NCI-H345 treated with DMSO at 0.1 percent for 48 hours (cell line): ENCODE data around the gene GPS1.

ENCODE experiments used
- DNase-seq: peaks from one replicate; lab custom pipeline; 2025; ENCODE audit not compliant: unreplicated experiment; lab: John Stamatoyannopoulos, UW

Gene GPS1

DNA sequence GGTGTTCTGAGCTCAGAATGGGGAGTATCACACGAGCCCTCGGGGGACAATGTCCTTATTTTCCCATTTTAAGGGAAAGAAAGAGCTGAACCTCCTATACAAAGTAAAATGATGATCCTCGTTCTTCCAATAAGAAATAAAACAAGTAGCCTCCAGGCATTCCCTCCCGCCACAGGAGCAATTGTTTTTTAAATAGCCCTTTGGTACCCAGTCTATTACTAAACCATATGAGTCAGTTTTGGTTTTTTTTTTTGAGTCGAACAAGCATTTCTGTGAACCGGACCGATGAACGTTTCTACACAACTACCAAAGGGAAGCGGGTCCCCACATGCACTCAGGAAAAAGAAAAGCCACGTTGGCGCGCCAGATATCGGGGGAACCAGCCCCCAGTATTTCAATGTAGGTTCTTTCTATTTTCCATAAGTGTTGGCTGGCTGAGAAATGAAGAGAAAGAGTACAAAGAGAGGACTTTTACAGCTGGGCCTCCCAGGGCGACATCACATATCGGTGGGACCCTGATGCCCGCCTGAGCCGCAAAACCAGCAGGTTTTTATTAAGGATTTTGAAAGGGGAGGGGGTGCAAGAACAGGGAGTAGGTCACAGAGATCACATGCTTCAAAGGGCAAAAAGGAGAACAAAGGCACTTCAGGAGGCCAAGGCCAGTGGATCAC is 10.4 kb upstream of the GPS1 start:
- DNase-seq: no peak

DNA sequence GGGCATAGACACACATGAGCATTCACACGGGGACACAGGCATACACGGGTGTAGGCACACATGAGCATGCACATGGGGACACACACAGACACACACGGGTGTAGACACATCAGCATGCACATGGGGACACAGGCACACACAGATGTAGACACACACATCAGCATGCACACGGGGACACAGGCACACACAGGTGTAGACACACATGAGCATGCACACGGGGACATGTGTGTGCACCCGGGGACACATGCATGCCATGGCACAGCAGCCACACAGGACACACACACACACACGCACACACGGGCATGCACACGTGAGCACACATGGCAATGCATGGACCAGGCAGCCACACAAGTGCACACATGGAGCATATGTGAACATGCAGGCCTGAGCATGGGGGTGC is 9.0 kb upstream of the GPS1 start:
- DNase-seq: no peak

DNA sequence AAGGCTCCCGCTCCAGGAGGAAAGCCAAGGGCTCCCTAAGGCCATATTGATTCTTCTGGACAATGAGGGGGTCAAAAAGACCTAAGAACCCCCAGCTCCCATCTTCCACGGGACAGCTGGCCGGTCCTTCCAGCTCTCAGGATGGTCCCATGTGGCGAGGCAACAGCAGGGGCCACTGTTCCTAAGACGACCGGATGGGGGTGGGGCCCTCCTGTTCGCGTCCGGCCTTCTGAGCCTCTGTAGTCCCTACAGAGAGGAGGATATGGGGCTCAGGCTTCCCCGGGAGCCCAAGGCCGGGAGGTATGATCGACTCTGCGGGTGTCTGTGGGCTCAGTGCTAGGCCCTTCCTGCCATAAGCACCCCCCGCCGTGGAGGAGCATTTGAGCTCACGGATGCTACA is 8.2 kb upstream of the GPS1 start:
- DNase-seq: no peak

DNA sequence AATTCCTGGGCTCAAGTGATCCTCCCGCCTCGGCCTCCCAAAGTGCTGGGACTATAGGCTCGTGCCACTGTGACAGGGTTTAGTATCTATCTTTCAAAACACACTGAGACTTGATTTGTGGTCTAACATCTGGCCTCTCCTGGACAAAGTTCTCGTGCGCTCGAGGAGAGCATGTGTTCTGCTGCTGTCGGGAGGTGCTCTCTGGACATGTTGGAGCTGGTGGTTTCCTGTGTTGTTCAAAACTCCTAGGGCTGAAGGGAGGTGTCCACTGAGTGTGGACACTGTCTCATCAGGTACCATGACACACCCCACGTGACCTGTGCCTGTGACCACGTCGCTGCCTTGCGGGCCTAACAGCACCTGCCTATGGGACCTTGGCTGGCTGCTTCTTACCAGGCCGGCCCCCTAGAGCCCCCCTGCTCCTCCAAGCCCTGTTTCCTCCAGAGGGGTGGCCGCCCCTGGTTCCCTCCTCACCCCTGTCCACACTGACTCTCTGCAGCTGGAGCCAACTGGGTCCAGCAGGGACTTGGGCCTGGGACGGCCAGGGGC is 5.7 kb upstream of the GPS1 start:
- no peak for DNase-seq

DNA sequence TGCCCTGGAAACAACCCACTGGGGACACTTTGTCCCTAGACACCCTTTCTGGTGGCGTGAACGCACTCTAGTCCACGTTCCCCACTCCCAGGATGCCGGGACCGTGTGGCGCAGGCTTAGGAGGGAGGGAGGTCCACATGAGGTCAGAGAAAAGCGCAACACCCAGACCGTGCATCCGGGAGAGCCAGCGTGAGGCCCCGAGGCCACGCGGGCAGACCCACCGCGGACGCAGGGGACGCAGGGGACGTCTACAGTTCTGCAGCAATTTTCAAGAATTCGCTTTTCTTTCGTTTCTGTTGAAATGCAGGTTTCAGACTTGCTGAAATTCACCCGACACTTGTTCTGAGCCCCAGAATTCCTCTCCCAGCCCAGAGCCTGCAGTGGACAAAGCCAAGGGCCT is 4.8 kb upstream of the GPS1 start:
- DNase-seq: no peak

DNA sequence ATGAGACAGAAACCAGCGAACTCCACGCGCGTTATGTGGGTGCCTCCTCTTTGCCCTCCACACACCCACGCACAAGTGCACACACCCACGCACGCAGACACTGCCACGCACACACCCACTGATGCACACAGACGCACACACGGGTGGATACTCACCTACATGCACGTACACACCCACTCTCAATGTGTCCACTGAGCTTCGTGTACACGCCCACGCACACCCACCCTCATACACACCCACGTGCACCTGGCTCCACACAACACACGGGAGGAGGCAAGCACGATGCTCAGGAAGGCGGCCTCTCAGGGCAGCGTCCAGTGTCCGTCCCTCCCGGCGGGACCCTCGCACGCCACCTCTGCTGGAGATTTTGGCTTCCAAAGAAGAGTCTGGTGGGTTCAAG is 4.3 kb upstream of the GPS1 start:
- no peak for DNase-seq

DNA sequence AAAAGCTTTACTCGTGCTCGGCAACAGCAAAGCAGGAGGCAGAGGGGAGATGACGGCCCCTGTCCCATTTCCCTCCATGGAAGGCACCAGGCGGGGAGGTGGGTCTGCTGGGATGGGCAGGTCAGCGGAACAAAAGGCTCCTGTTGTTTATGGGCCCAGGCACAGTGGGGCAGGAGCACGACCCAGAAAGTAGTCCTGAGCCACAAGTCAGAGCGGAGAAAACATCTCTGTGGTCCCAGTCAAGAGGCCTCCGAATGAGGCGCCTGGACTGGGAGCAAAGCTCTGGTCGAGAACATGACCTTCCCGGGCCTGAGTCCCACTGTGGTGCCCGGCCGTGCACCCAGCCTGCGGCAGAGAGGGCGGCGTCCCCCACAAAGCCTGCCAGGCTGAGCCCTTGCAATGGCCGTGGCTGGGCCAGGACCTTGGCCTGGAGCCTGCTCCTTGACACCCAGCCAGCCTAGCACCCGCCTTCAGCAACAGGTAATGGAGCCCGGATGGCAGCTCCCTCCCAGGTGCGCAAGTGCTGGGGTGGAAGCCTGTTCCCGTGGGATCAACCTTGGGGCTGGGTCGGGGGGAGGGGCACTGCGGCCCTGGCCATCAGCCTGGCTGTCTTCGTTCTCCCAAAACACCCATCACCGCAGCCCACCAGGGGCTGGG is 3.7 kb upstream of the GPS1 start:
- no peak for DNase-seq

DNA sequence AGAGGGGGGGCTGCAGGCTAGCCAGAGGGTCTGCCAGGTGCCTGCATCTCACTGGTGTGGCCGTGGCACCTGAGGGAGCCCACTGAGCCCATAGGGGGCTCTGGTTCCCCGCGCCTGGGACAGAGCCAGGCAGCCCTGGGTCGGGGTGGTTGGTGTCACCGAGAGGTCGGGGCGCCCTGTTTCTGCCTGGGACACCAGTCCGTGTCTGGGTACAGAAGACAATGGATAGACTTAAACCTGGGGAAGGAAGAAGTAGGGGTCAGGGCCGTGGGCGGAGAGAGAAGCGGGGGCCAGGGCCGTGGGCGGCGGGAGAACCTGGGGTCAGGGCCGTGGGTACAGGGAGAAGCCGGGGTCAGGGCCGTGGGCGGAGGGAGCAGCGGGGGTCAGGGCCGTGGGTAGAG is 3.1 kb upstream of the GPS1 start:
- DNase-seq: no peak

DNA sequence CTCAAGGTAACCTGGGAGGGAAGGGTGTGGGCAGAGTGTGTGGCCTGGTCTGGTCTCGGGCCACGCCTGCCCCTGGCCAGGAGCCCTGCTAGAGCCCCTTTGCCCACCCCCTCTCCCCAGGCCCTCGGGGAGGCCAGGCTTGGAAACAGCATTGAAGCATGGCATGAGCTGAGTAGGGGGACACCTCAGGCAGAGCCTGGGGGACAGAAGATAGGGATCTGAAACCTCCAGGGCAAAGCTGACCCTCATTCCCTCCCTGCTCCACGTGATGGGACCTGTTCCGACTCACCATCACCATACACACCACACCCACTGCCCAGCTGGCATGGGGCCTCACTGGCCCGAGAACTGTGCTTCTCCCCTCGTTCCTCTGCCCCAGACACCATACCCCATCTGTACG is 2.6 kb upstream of the GPS1 start:
- DNase-seq: no peak

DNA sequence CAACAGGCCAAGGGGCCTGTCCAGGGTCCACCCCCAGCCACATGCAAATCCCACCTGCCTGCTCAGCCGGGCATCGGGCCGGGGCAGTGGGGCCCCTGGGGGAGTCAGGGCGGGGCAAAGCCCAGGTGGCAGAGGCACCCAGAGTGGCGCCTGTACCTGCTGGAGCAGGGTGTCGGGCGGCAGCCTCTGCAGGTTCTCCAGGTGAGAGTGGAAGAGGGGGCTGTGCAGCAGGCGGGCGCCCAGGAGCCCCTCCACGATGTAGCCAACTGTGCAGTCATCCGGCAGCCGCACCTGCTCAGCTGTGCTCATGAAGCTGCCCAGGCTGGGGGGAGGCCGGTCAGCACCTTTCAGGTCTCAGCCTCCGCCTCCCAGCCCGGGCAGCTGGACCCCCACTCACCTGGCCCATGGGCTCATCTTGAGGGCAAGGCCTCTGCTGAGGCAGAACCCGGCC is 2.2 kb upstream of the GPS1 start:
- DNase-seq: no peak

DNA sequence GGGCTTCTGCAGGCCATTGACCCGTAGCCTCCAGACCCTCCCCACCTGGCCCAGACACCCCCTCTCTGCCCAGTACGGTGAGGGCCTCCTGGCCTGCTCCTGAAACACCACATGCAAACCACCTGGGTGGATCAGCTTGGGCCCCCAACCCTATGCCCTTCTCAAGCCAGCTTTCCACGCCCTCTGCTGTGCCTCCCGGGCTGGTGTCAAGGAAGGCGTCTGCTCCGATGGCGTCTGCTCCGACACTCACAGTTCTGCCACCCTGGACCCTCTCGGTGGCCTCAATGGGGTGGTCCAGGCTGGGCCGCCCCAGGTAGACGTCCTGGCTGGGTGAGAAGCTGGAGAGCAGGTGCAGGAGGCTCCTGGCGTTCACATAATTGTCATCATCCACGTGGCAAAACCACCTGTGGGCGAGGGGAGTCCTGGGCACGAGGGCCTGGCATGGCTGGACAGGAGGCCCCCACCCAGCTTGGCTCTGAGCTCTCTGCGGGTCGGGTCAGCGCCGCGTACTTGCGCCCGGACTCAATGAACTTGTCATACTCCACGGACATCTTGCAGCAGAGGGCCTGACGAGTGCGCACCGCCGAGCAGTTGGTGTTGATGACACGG is 1.4 kb upstream of the GPS1 start:
- no peak for DNase-seq

DNA sequence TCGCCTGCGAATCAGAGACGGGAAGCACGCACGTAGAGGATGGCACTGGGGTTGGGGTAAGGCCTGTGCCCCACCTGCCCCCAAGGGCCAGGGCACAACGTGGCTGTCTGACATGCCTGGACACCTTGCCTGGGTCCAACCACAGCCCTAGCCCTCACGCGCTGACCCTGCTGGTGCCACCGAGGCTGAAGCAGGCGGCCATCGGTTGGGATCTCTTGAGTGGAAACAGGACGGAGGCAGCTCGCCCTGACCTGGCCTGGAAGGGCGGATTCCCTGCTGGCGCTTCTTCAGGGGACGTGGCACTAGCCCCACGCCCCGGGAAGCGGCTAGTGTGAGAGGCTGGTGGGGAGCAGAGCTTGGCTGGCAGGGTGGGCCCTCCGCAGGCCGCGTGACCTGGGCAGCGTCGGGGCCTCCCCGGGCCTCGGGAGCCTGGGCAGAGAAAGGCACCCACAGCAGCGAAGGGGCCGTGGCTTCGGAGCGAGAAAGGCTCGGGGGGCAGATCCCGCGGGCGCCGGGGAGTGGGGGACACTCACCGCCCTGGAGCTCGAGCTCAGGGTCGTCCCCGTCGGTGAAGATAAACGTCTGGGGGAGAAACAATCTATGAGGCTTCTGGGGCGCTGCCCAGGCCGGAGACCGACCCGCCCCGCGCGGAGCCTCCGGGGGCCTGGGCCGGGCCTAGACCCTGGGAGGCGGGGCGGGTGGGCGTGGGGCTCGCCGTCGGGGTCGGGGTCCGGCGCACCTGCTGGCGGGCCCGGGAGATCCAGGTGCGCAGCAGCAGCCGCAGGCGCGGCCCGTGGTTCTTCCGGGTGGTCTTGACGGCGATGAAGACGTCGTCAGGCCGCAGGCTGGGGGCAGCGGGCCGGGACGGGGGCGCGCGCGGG is 697 bp upstream of the GPS1 start:
- DNase-seq: no peak

DNA sequence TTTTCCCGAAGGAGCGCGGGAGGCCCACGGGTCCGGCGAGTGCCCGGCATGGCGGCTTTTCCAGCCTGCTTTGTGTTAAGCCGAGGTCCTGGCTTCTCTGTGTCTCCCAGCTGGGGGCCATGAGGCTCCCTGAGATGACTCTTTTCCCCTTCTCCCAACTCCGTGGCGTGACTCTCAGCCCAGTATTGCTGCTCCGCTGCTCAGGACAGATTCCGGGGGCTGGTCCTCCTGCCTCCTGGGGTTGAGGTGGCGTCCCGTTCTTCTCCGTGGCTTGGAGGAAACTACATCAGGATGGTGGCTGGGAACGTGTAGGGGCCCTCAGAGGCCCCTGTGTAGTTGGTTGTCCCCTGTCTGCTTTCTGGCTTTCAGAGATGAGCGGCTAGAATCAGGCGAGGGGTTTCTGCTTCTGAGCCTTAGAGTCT is 951 bp downstream of the GPS1 start:
- no peak for DNase-seq

DNA sequence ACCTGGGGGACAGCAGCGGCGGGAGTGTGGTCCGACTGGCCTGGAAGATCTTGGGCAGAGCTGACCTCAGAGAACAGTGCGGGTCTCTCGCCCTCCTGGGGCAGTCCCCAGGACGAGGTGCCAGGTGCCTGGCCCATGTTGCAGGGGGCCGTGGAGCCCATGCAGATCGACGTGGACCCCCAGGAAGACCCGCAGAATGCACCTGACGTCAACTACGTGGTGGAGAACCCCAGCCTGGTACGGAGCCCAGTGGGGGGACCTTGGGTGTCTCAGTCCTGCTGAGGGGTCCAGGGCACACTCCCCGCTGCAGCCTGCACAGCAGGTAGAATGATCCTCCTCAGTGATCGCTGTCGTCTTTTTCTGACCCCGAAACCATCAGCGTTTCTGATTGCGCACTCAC is 1.4 kb downstream of the GPS1 start:
- no peak for DNase-seq

DNA sequence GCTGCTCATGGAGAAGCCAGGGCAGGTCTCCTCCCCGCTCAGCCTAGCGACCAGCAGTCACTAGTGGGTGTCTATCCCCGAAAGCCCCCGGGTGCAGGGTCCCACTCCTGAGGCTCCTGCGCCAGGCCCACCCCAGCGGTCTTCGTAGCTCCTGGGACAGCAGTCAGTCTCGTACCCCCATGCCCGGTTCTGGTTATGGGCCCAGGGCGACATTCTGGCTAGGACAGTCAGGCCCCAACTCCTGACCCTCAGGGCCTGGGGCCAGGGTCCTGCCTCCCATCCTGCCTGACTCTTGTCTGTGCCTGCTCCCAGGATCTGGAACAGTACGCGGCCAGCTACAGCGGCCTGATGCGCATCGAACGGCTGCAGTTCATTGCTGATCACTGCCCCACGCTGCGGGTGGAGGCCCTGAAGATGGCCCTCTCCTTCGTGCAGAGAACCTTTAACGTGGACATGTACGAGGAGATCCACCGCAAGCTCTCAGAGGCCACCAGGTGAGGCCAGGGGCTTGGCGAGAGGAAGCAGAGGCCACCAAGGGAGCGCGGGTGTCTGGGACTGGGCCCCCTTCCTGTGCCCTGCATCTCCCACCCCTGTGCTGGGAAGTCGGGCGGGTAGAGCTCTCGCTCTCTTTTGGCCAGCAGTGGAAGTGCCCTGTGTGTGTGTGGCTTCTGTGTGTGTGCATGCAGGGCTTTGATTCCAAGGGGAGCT is 2.0 kb downstream of the GPS1 start:
- no peak for DNase-seq

DNA sequence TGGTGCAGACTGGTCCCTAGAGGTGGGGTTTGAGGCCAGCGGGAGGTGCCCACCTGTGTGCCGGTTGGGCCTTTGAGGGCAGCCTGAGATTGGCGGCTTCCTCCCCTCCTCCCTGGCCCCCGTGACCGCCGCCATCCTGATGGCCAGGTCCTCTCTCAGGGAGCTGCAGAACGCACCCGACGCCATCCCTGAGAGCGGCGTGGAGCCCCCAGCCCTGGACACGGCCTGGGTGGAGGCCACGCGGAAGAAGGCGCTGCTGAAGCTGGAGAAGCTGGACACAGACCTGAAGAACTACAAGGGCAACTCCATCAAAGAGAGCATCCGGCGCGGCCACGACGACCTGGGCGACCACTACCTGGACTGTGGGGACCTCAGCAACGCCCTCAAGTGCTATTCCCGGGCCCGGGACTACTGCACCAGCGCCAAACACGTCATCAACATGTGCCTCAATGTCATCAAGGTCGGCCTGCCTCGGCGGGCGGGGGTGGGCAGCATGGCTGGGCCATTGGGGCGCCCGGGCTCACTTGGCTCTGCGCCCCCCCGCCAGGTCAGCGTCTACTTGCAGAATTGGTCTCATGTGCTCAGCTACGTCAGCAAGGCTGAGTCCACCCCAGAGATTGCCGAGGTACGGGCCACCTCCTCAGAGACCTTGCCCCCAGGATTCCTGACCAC is 2.8 kb downstream of the GPS1 start:
- no peak for DNase-seq

DNA sequence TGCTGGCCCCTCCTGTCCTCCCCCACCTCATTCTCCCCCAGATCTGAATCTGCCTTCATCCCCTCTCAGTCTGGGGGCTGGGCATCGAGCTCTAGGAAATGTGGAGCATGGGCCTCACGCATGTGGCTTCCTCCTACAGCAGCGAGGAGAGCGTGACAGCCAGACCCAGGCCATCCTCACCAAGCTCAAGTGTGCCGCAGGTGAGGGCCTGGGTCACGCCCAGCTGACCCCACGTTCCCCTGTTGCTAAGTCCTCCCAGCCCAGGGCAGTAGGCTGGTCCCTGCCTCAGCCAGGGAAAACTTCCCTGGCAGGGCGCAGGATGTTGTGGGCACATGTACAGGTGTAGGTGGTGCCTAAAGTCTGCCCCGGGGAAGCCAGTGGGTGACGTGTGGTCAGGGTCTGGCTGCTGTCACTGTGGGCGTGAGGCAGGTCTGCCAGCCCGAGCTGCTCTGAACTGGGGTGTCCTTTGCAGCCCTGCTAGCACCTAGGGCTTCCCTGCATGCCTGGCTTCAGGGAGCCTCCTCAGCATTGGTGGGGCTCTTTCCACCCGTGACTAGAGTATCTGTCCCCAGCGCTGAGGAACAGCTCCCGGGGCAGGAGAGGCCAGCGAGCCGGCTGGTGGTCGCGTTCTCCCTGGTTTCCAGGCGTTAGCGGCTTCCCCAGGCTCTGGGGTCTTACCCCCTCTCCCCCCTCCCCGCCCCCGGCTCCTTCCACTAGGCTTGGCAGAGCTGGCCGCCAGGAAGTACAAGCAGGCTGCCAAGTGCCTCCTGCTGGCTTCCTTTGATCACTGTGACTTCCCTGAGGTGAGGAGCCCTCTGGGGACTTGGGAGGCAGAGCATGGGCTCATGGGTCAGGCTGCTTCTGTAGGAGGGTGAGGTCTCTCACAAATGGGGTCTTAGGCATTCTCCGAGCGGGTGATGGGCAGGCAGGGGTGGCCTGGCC is 3.6 kb downstream of the GPS1 start:
- DNase-seq: no peak

DNA sequence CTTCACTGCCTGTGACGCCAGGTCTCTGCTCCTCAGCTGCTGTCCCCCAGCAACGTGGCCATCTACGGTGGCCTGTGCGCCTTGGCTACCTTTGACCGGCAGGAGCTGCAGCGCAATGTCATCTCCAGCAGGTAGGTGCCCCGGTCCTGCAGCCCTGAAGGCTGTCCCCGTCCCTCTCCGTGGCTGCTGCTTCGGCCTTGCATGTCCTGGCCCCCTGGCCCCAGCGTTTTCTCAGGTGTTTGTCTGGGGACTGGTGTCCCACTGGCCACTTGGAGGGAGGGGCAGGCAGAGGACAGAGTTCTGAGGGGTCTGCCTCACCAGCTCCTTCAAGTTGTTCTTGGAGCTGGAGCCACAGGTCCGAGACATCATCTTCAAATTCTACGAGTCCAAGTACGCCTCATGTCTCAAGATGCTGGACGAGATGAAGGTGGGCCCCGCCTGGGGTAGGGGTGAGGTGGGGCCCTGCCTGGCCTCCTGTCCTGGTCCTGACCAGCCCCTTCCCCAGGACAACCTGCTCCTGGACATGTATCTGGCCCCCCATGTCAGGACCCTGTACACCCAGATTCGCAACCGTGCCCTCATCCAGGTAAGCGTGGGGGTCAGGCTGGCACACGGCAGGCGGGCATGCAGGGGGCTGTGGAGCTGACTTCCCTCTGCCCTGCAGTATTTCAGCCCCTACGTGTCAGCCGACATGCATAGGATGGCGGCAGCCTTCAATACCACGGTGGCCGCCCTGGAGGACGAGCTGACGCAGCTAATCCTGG is 4.4 kb downstream of the GPS1 start:
- no peak for DNase-seq
